ENCODE results near the gene GPR153. TPM values are rescaled to one million over a fixed set of nuclear protein-coding genes. Genes with fewer than 3 reads are reported as not detected.

The GPR153 gene
- polyA plus RNA-seq, 1 donor from 2014 or later, result 0.06 TPM

DNA sequence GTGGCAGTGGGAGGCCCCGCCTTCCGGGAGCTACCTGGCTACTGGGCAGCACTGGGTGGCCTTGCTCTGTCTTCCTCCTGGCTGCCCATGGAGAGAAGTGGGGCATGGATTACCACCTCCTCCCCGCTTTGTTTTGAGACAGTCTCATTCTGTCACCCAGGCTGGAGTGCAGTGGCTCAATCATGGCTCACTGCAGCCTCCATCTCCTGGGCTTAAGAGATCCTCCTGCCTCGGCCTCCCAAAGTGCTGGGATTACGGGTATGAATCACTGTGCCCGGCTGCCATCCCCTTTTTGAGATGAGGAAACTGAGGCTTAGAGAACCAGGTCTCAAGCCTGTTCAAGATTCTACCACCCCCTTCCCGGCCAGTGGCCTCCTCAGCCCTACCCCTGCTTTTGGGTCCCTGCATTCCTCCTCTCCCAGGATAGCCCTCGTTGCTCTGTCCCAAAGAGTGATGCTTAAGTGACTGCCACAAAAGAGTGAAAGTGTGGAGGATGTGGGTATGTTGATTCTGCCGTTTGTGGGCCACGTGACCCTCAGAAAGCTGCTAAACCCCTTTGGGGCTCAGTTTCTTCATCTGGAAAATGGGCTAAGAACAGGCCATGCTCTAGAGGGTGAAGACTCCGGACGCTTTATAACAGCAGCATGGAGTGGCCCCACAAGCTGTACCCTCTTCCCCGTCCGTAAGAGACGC lies 9.1 kb downstream of the GPR153 start:
- peaks cover 25% of the 10 kb centered on the region for H3K27me3 Mint-ChIP-seq
- peak overlapping the region in 1 of 3 donors; percentile 77 for H3K27ac Mint-ChIP-seq
- H3K9me3 Mint-ChIP-seq, result no peaks in the 10 kb centered on the region
- H3K36me3 Mint-ChIP-seq, result no peaks in the 10 kb centered on the region
- no peak overlapping the region for H3K4me3 Mint-ChIP-seq
- peaks cover 0 to 7% (median 1%) of the 10 kb centered on the region in 3 donors for H3K4me1 Mint-ChIP-seq

- peaks cover 3 to 12% (median 5%) of the 10 kb centered on the region in 3 donors for H3K4me1 Mint-ChIP-seq
- no peak overlapping the region for H3K4me3 Mint-ChIP-seq
- peaks cover 0 to 3% (median 0%) of the 10 kb centered on the region in 3 donors for H3K9me3 Mint-ChIP-seq
- peaks cover 29% of the 10 kb centered on the region for H3K27me3 Mint-ChIP-seq
- no peaks in the 10 kb centered on the region for H3K36me3 Mint-ChIP-seq
- no peak overlapping the region for H3K27ac Mint-ChIP-seq
These were observed 9.7 kb downstream of the GPR153 start for GRCh38 chr1:6251233-6251632.

DNA sequence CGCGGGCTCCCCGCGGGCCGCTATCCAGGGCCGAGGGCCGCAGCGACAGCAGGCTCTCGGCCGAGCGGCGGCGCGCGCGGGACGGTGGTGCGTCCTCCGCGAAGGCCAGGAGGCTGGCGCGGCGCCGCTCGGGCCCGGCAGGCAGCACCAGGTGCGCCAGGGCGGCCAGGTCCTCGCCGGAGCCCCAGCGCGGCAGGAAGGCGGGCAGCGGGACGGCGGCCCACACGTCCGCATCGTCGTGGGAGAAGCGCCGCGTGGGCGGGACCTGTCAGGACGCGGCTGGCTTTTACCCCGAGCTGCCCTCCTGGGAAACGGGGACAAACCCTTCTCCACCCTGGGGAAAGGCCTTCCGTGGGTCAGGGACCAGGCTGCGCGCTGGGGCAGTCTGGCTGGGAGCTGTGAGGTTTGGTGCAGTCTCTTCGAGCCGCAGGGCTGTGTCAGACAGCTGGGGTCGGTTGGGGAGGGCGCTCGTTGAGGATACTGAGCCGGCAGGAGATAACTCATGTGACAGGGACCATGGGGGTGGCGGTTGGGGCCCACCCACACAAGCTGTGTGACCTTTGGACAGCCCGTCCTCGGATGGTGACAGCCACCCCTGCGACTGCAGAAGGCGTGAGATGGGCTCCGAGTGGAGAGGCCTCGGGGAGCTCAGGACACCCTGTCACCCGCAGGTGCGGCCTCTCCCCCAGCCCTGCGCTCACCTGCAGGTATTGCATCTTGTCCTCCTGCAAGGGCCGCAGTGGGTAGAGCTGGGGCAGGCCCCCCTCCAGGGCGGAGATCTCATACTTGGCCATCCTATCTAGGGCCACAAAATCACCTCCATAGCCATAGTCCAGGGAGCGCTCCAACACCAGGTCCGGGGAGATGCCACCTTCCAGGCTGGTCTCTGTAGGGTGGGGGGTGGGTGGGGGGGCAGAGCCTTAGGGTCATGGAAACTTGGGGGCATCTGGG lies 10.9 kb downstream of the GPR153 start:
- Mint-ChIP-seq H3K4me1 (peaks cover 3 to 12% (median 5%) of the 10 kb centered on the region in 3 donors), H3K36me3 (no peaks in the 10 kb centered on the region), H3K27ac (peak overlapping the region in 1 of 3 donors; percentile 53), H3K4me3 (peak overlapping the region in 1 of 4 donors; percentile 33), H3K9me3 (peaks cover 0 to 3% (median 0%) of the 10 kb centered on the region in 3 donors), H3K27me3 (peaks cover 30% of the 10 kb centered on the region)

DNA sequence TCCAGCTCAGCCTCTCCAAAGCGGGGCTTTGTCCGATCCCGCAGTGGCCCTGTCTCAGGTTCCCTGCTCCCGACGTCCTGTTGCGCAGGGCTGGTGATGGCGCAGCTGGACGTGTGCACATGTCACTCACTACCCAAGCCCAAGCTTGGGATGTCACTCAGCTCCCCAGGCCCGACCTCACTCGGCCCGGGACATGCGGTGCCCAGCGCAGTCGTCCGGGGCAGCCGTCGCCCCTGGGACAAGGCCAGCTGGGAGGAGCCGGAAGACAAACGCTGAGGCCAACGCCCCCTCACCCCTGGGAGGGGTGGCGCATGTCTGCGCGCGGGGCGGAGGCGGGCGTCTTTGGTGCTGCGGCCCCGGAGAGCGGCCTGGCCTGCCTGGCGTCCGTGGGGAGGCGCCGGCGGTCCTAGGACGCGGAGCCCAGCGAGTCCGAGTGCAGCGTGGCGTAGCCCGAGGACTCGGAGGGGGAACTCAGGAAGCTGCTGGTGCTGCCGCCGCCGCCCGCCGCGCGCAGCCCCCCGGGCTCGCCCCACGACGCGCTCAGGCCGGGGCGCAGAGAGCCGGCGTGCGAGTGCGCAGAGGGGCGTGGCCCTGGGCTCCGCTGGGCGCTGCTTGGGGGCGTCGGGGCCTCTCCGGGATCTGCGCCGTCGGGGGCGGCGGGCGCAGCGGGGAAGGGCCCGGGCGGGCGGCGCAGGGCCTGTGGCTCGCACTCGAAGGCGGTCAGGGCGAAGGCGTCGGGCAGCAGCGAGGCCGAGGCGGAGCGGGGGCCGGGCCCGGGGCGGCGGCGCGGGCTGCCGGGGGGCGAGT lies 11.8 kb downstream of the GPR153 start:
- H3K9me3 Mint-ChIP-seq, result peaks cover 0 to 3% (median 0%) of the 10 kb centered on the region in 3 donors
- H3K4me1 Mint-ChIP-seq, result peaks cover 3 to 12% (median 5%) of the 10 kb centered on the region in 3 donors
- H3K27ac Mint-ChIP-seq, result no peak overlapping the region
- no peaks in the 10 kb centered on the region for H3K36me3 Mint-ChIP-seq
- no peak overlapping the region for H3K4me3 Mint-ChIP-seq
- H3K27me3 Mint-ChIP-seq, result peaks cover 31% of the 10 kb centered on the region

- Mint-ChIP-seq H3K4me3 (no peak overlapping the region), H3K9me3 (peaks cover 0 to 3% (median 0%) of the 10 kb centered on the region in 3 donors), H3K36me3 (no peaks in the 10 kb centered on the region), H3K4me1 (peaks cover 3 to 12% (median 5%) of the 10 kb centered on the region in 3 donors), H3K27ac (peak overlapping the region in 2 of 3 donors; percentile 53 to 58), H3K27me3 (peaks cover 30% of the 10 kb centered on the region)
These were observed 12.6 kb downstream of the GPR153 start for GRCh38 chr1:6248161-6248776.

- H3K27me3 Mint-ChIP-seq, result peaks cover 30% of the 10 kb centered on the region
- H3K4me1 Mint-ChIP-seq, result peaks cover 3 to 12% (median 5%) of the 10 kb centered on the region in 3 donors
- peak overlapping the region in 2 of 3 donors; percentile 39 to 87 for H3K27ac Mint-ChIP-seq
- H3K9me3 Mint-ChIP-seq, result peaks cover 0 to 3% (median 0%) of the 10 kb centered on the region in 3 donors
- no peaks in the 10 kb centered on the region for H3K36me3 Mint-ChIP-seq
- H3K4me3 Mint-ChIP-seq, result peak overlapping the region in 1 of 4 donors; percentile 79
These were observed 13.2 kb downstream of the GPR153 start for GRCh38 chr1:6247651-6248050.

- peak overlapping the region in 3 of 4 donors; percentile 74 to 79 (median 76) for H3K4me3 Mint-ChIP-seq
- peak overlapping the region in 2 of 3 donors; percentile 43 to 87 for H3K27ac Mint-ChIP-seq
- H3K4me1 Mint-ChIP-seq, result peaks cover 3 to 12% (median 5%) of the 10 kb centered on the region in 3 donors
- H3K9me3 Mint-ChIP-seq, result peaks cover 0 to 3% (median 0%) of the 10 kb centered on the region in 3 donors
- peaks cover 31% of the 10 kb centered on the region for H3K27me3 Mint-ChIP-seq
- H3K36me3 Mint-ChIP-seq, result no peaks in the 10 kb centered on the region
These were observed 14.1 kb downstream of the GPR153 start for GRCh38 chr1:6246497-6247467.

DNA sequence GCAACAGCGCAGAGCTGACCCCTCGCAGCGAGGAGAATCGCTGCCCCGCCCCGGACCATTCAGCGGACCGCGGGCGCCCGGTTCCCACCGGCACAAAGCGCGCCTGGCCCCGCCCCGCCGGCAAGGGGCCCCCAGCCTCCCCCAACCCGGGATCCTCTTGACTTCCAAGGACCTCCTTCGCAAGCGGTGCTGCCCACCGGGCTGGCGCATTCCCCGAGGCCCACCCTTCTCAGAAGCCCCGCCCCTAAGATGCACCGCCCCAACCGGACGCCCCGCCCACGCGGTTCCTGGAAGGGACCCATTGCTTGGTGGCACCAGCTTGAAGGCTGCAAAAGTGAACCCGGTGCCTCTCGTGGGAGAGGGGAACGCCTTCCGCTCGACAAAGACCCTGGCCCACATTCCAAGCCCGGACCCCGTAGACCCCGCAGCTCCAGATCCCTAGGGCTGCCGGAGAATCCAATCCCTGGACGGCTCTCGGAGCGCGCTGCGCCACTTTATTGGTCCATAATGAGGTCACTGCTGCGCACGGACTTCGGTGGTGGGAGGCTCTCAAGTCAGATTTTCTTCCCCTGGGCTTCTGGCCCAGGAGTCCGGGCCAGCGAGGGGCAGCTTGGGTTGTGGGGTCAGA lies 14.9 kb downstream of the GPR153 start:
- Mint-ChIP-seq H3K9me3 (peaks cover 0 to 3% (median 0%) of the 10 kb centered on the region in 3 donors), H3K4me1 (peaks cover 7 to 12% (median 9%) of the 10 kb centered on the region in 3 donors), H3K27ac (peak overlapping the region in 2 of 3 donors; percentile 43 to 87), H3K4me3 (peak overlapping the region in 2 of 4 donors; percentile 76 to 79), H3K27me3 (peaks cover 36% of the 10 kb centered on the region), H3K36me3 (peaks cover 2% of the 10 kb centered on the region)

DNA sequence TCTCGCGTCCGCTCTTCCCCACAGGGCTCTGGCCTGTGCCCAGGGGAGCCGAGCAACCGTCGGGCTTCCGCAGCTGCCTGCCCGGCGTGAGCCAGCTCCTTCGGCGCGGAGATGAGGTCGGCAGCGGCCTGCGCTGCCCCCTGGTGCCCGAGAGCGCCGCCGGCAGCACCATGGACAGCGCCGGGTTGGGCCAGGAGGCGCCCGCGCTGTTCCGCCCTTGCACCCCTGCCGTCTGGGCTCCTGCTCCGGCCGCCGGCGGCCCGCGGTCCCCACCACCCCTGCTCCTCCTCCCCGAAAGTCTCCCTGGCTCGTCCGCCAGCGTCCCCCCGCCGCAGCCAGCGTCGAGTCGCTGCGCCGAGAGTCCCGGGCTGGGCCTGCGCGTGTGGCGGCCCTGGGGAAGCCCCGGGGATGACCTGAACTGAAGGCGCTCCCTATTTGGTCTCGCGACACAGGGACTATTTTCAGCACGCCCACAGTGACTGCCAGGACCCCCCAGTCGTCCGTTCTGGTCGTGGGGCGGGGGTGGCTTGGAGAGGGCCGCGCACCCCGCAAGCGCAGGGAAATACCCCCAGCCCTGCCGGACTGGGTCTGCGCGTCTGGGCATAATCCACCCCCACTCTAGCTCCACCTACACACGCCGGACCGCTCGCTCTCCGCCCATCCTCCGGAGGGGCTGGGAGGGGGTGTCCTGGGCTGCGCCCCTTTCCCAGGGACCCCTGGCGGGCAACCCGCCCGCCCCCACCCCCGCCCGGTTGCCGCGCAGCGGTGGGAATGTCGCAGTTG lies 15.6 kb downstream of the GPR153 start:
- Mint-ChIP-seq H3K9me3 (peaks cover 0 to 3% (median 0%) of the 10 kb centered on the region in 3 donors), H3K4me1 (peaks cover 7 to 12% (median 9%) of the 10 kb centered on the region in 3 donors), H3K36me3 (peaks cover 2% of the 10 kb centered on the region), H3K27me3 (peaks cover 35% of the 10 kb centered on the region), H3K4me3 (no peak overlapping the region), H3K27ac (no peak overlapping the region)

DNA sequence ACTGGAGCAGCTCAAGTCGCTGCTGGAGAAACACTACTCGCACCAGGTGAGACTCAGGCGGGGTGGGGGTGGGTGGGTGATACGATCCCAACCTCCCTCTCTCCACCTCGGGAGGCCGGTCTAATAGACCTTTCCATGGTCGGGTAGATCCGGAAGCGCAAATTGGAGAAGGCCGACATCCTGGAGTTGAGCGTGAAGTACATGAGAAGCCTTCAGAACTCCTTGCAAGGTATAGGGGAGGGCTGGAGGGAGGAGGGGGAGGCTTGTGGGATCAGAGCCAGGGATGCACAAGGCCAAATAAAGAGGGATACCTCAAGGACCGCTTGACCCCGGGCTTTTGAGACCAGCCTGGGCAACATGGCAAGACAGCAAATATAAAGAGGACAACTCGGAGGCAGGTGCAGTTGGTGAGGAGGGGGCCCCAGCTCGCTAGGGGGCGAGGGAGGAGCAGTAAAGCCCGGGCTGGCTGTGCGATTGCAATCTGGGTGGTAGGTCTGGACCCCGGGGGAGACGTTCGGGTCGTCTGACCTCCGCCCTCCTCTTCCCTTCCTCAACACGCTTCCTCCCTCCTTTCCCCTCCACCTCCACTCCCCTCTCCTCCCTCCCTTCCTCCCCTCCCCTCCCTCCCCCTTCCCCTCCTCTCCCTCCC lies 16.4 kb downstream of the GPR153 start:
- H3K4me1 Mint-ChIP-seq, result peaks cover 7 to 12% (median 7%) of the 10 kb centered on the region in 3 donors
- peaks cover 2% of the 10 kb centered on the region for H3K36me3 Mint-ChIP-seq
- no peak overlapping the region for H3K4me3 Mint-ChIP-seq
- peak overlapping the region in 1 of 3 donors; percentile 56 for H3K27ac Mint-ChIP-seq
- peaks cover 36% of the 10 kb centered on the region for H3K27me3 Mint-ChIP-seq
- H3K9me3 Mint-ChIP-seq, result peaks cover 0 to 3% (median 0%) of the 10 kb centered on the region in 3 donors

DNA sequence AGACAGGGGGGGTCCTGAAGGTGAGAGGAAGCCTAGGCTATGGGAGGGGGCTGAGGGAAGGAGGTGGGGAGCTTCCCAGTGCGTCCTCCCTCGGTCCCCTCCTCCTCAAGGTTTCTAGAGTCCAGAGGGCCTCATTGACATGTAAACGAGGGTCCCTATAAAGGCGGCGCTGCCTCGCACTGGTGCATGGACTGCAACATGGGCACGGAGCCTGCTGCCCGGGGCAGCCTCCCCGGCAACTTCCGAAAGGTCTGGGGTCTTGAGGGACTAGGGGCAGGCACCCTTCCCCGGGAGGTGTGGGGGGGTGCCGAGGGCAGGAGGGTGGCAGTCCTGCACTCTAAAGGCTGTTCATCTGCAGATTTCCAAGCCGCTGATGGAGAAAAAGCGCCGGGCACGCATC lies 16.9 kb downstream of the GPR153 start, which contains the start of gene HES3:
Gene HES3, plus strand, starts transcription at position 187 of the 400 bp plus-strand sequence. Its CDS starts 187 bp downstream, at position 374.
- peaks cover 2% of the 10 kb centered on the region for H3K36me3 Mint-ChIP-seq
- H3K27me3 Mint-ChIP-seq, result peaks cover 41% of the 10 kb centered on the region
- H3K9me3 Mint-ChIP-seq, result peaks cover 0 to 3% (median 0%) of the 10 kb centered on the region in 3 donors
- H3K27ac Mint-ChIP-seq, result peak within 1 kb of the TSS in 1 of 3 donors; percentile 56
- H3K4me1 Mint-ChIP-seq, result peaks cover 7 to 12% (median 7%) of the 10 kb centered on the region in 3 donors
- no peak within 1 kb of the TSS for H3K4me3 Mint-ChIP-seq
